NCI-H187 (cell line): Measurements from ENCODE around the gene PIK3CA.
"Not testable (repeated sequence)": the region's sequence is repeated elsewhere in the genome, so short reads cannot be mapped to it uniquely, and the experiment has no call there.

Experiments used
- DNase-seq, 2 experiments: peaks; one replicate each; lab custom pipeline; 2025; lab: John Stamatoyannopoulos, UW

The PIK3CA gene

GRCh38 chr3:179200790-179201189, 52.6 kb downstream of the PIK3CA start:
- DNase-seq = no peak

- not testable (repeated sequence) for DNase-seq
These were observed 67.4 kb downstream of the PIK3CA start for GRCh38 chr3:179215550-179215949.

GRCh38 chr3:179218213-179218612, 70.1 kb downstream of the PIK3CA start:
- not testable (repeated sequence) for DNase-seq

- DNase-seq = no peak
These were observed 75.4 kb downstream of the PIK3CA start for GRCh38 chr3:179223548-179223947.

GRCh38 chr3:179224584-179224983, 76.4 kb downstream of the PIK3CA start:
- no peak for DNase-seq

- DNase-seq = no peak
These were observed 79.2 kb downstream of the PIK3CA start for GRCh38 chr3:179227349-179227748.

- DNase-seq = no peak
These were observed 81.0 kb downstream of the PIK3CA start for GRCh38 chr3:179229177-179229576.

GRCh38 chr3:179233043-179233442, 84.9 kb downstream of the PIK3CA start:
- DNase-seq = no peak

GRCh38 chr3:179234199-179234598, 86.0 kb downstream of the PIK3CA start:
- no peak for DNase-seq

GRCh38 chr3:179236669-179237301, 88.6 kb downstream of the PIK3CA start:
- no peak for DNase-seq

- DNase-seq = not testable (repeated sequence)
These were observed 92.1 kb downstream of the PIK3CA start for GRCh38 chr3:179240299-179240698.

- not testable (repeated sequence) for DNase-seq
These were observed 94.7 kb downstream of the PIK3CA start for GRCh38 chr3:179242859-179243258.

- DNase-seq = no peak
These were observed 96.7 kb downstream of the PIK3CA start for GRCh38 chr3:179244878-179245277.

GRCh38 chr3:179247289-179248015, 99.3 kb downstream of the PIK3CA start:
- no peak for DNase-seq

- no peak for DNase-seq
These were observed 102.8 kb downstream of the PIK3CA start, which contains the start of gene KCNMB3 for GRCh38 chr3:179250803-179251476. Gene KCNMB3, minus strand, starts transcription at chr3:179251114. Its CDS starts 124 bp downstream, at chr3:179250990.

GRCh38 chr3:179256813-179257212, 108.7 kb downstream of the PIK3CA start:
- DNase-seq = no peak

GRCh38 chr3:179257742-179258141, 109.6 kb downstream of the PIK3CA start:
- DNase-seq = not testable (repeated sequence)

GRCh38 chr3:179258820-179259219, 110.7 kb downstream of the PIK3CA start:
- DNase-seq = no peak

GRCh38 chr3:179259959-179260756, 112.0 kb downstream of the PIK3CA start:
- not testable (repeated sequence) for DNase-seq

- peak; percentile 17 to 55 for DNase-seq
These were observed 113.0 kb downstream of the PIK3CA start for GRCh38 chr3:179260949-179261765.

- no peak for DNase-seq
These were observed 115.0 kb downstream of the PIK3CA start for GRCh38 chr3:179263134-179263533.
